Spleen (tissue), 7 donors: ENCODE measurements around the gene LAMC1.

Source experiments
- CTCF ChIP-seq, 11 experiments: fragments of 200-600 bp in 7 of 11; fragments of 450-650 bp in 4 of 11; sonication (generic) in 4 of 11; IDR thresholded peaks in 8 of 11; conservative IDR thresholded peaks in 3 of 11; 1 replicate in 7 of 11; 2 replicates in 4 of 11; pipeline versions ENCODE4 v1.4.0 to v1.8.0; 2016 to 2021; ENCODE audit warnings: antibody characterized with exemption in 11 of 11, inconsistent platforms in 4 of 11, mild to moderate bottlenecking in 1 of 11
- POLR2A ChIP-seq, 3 donors: fragments of 450-650 bp; IDR thresholded peaks; one replicate each; pipeline ENCODE4 v1.5.1; 2017; ENCODE audit warnings: antibody characterized with exemption in 3 of 3, mild to moderate bottlenecking in 1 of 3
- donor health status: DM: no; HTN: no; CAD: no; lungs with moderate emphysema.
- donor health status: DM: no; HTN: no; CAD: no.
- donor health status: DM: no; HTN: no; CAD: no.

DNA sequence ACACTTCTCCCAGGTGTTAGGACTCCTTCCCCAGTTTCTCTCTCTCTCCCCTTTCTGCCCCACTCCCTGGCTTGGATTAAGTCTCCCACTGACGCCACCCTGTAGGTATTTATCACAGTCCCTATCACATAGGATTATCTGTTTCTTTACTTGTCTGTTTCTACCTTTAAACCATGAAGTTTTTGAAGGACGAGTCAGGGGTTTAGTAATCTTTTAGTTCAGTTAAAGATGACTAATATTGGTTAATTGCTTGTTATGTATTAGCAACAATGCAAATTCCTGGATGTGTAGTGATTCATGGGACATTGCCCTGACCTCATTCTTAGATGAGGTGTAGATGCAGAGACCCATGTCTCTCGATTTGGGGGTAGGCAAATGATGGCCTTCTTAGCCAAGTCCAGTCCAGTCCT, 6.4 kb downstream of the LAMC1 start:
- TF ChIP-seq POLR2A (IDR thresholded peaks at IDR 0.05) (no peak), CTCF (IDR thresholded peaks at IDR 0.05 in 8 of 11, conservative IDR thresholded peaks at IDR 0.05 in 3 of 11) (no peak)
